ENCODE measurements around the gene GABRR3.

- TF ChIP-seq CTCF (IDR thresholded peaks at IDR 0.05; ENCODE audit: poor library complexity) (no peak), EZH2 (IDR thresholded peaks at IDR 0.05; ENCODE audit: borderline replicate concordance) (no peak)
Observed at GRCh38 chr3:97950360-97950759, 84.8 kb downstream of the GABRR3 start.
